Lower leg skin (tissue), 4 donors: ENCODE results near the gene RALGDS. TPM values are rescaled to one million over a fixed set of nuclear protein-coding genes. Genes with fewer than 3 reads are reported as not detected.

Experiments used
- DNase-seq, 2 donors: peaks; one replicate each; pipeline ENCODE4 v3.0.0-alpha.2; 2019; ENCODE audit warnings: low spot score in 2 of 2
- H3K4me3 ChIP-seq: fragments of 200-600 bp; sonication (generic); 2 replicates; pipeline ENCODE4 v1.5.1; 2017; ENCODE audit warnings: mild to moderate bottlenecking, low read depth; ENCODE audit not compliant: poor library complexity, severe bottlenecking
- POLR2A ChIP-seq, 2 donors: fragments of 450-650 bp; IDR thresholded peaks; one replicate each; pipeline ENCODE4 v1.6.1; 2016 to 2017; ENCODE audit warnings: antibody characterized with exemption in 2 of 2, mild to moderate bottlenecking in 1 of 2, moderate library complexity in 1 of 2
- WGBS, 2 donors: methylation state at CpG; one replicate each; pipeline ENCODE4 v1.1.5; 2018; 5-methylcytosine and 5-hydroxymethylcytosine counted together
- intact Hi-C: fragments of 100-400 bp; cut with DNase I; formaldehyde crosslinking; loops from one replicate; pipeline ENCODE4 v1.15.0; 2023; ENCODE audit warnings: low total_unique reads
- total RNA-seq, 4 donors: library from RNA; depleted of rRNA; stranded (reverse); fragments of >200 nt; gene quantifications; one replicate each; pipeline ENCODE4 v1.1.0, GENCODE V29; 2016
- TF ChIP-seq, protein P1 (sequence below), 3 donors: fragments of 450-650 bp; IDR thresholded peaks; one replicate each; pipeline ENCODE4 v1.5.1; 2016; ENCODE audit warnings: antibody characterized with exemption in 3 of 3, mild to moderate bottlenecking in 3 of 3, moderate library complexity in 2 of 3

RALGDS gene
- total RNA-seq, 4 donors from 2014 or later: 95.0 to 176 (median 123) TPM

GRCh38 chr9:133067006-133067405, 54.0 kb downstream of the RALGDS start:
- 95% methylated on average over 11 of the region's 11 CpGs for WGBS, 2 donors
- no peak for DNase-seq
- intact Hi-C loops: no loop called here
- no peak overlapping the region for H3K4me3 ChIP-seq
- TF ChIP-seq POLR2A (IDR thresholded peaks at IDR 0.05): no peak
- TF ChIP-seq, protein P1, sequence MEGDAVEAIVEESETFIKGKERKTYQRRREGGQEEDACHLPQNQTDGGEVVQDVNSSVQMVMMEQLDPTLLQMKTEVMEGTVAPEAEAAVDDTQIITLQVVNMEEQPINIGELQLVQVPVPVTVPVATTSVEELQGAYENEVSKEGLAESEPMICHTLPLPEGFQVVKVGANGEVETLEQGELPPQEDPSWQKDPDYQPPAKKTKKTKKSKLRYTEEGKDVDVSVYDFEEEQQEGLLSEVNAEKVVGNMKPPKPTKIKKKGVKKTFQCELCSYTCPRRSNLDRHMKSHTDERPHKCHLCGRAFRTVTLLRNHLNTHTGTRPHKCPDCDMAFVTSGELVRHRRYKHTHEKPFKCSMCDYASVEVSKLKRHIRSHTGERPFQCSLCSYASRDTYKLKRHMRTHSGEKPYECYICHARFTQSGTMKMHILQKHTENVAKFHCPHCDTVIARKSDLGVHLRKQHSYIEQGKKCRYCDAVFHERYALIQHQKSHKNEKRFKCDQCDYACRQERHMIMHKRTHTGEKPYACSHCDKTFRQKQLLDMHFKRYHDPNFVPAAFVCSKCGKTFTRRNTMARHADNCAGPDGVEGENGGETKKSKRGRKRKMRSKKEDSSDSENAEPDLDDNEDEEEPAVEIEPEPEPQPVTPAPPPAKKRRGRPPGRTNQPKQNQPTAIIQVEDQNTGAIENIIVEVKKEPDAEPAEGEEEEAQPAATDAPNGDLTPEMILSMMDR (IDR thresholded peaks at IDR 0.05): no peak

DNA sequence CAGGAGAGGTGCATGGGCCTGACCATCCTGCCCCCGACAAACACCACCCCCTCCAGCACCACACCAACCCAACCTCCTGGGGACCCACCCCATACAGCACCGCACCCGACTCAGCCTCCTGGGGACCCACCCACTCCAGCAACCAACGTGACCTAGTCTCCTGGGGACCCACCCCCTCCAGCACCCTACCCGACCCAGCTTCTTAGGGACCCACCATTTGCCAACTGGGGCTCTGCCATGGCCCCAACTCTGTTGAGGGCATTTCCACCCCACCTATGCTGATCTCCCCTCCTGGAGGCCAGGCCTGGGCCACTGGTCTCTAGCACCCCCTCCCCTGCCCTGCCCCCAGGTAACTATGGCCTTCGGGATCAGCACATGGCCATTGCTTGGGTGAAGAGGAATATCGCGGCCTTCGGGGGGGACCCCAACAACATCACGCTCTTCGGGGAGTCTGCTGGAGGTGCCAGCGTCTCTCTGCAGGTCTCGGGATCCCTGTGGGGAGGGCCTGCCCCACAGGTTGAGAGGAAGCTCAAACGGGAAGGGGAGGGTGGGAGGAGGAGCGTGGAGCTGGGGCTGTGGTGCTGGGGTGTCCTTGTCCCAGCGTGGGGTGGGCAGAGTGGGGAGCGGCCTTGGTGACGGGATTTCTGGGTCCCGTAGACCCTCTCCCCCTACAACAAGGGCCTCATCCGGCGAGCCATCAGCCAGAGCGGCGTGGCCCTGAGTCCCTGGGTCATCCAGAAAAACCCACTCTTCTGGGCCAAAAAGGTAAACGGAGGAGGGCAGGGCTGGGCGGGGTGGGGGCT, 54.7 kb downstream of the RALGDS start:
- intact Hi-C loops: no loop called here
- no peak overlapping the region for H3K4me3 ChIP-seq
- no peak for DNase-seq
- WGBS, 2 donors: 91 to 92% methylated on average over 24 to 25 of the region's 25 CpGs
- no peak for TF ChIP-seq POLR2A (IDR thresholded peaks at IDR 0.05)
- TF ChIP-seq, protein P1 (IDR thresholded peaks at IDR 0.05): no peak

DNA sequence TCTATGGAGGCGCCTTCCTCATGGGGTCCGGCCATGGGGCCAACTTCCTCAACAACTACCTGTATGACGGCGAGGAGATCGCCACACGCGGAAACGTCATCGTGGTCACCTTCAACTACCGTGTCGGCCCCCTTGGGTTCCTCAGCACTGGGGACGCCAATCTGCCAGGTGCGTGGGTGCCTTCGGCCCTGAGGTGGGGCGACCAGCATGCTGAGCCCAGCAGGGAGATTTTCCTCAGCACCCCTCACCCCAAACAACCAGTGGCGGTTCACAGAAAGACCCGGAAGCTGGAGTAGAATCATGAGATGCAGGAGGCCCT, 56.0 kb downstream of the RALGDS start:
- no peak overlapping the region for H3K4me3 ChIP-seq
- intact Hi-C loops: no loop called here
- no peak for TF ChIP-seq POLR2A (IDR thresholded peaks at IDR 0.05)
- TF ChIP-seq, protein P1 (IDR thresholded peaks at IDR 0.05): no peak
- no peak for DNase-seq
- 94 to 96% methylated on average over 9 to 17 of the region's 17 CpGs for WGBS, 2 donors

GRCh38 chr9:133064241-133065069, 56.6 kb downstream of the RALGDS start:
- intact Hi-C loops: no loop called here
- DNase-seq: no peak
- TF ChIP-seq, protein P1 (IDR thresholded peaks at IDR 0.05): no peak
- no peak for TF ChIP-seq POLR2A (IDR thresholded peaks at IDR 0.05)
- H3K4me3 ChIP-seq: no peak overlapping the region
- WGBS, 2 donors: 73 to 75% methylated on average over 20 to 22 of the region's 30 CpGs

GRCh38 chr9:133063500-133064231, 57.4 kb downstream of the RALGDS start:
- TF ChIP-seq, protein P1 (IDR thresholded peaks at IDR 0.05): no peak
- no peak for TF ChIP-seq POLR2A (IDR thresholded peaks at IDR 0.05)
- no peak overlapping the region for H3K4me3 ChIP-seq
- WGBS, 2 donors: 63 to 75% methylated on average over 13 to 14 of the region's 14 CpGs
- DNase-seq: no peak
- intact Hi-C loops: no loop called here
